Measurements from ENCODE around the gene FCRL1. TPM values are rescaled to one million over a fixed set of nuclear protein-coding genes. Genes with fewer than 3 reads are reported as not detected.

FCRL1 gene
- total and polyA plus RNA-seq, 2 of the 8 experiments (the other 6 are each of a cell fraction or from before 2014, with no cell fraction given): not detected

- TF ChIP-seq SRF (IDR thresholded peaks at IDR 0.05; ENCODE audit: low read depth, low read length): no peak
Measured at GRCh38 chr1:157862114-157863070, 42.5 kb upstream of the FCRL1 start (continued).

All from H1 (cell line).